Liver (tissue), 3 donors: ENCODE measurements around the gene TMEM127.

Experiments used
- CTCF ChIP-seq: fragments of 150-350 bp; IDR thresholded peaks from 2 replicates; pipeline ENCODE4 v1.5.1; 2017; ENCODE audit warnings: improper control_type of control experiment, low read depth, low read length; ENCODE audit not compliant: missing input control
- EGR1 ChIP-seq, 2 donors: IDR thresholded peaks; 2 replicates each; pipeline ENCODE4 v1.6.1; 2016 to 2018; ENCODE audit warnings: antibody characterized with exemption in 2 of 2, low read depth in 2 of 2
- GABPA ChIP-seq, 2 donors: IDR thresholded peaks in 1 of 2; conservative IDR thresholded peaks in 1 of 2; 2 replicates each; pipeline ENCODE4 v1.6.1; 2016; ENCODE audit warnings: antibody characterized with exemption in 2 of 2, mild to moderate bottlenecking in 1 of 2, moderate library complexity in 1 of 2
- HNF4G ChIP-seq: IDR thresholded peaks from 2 replicates; pipeline ENCODE4 v1.6.1; 2016; ENCODE audit warnings: antibody characterized with exemption
- JUND ChIP-seq, 2 donors: IDR thresholded peaks; 2 replicates each; pipeline ENCODE4 v1.6.1; 2016; ENCODE audit warnings: antibody characterized with exemption in 2 of 2
- RAD21 ChIP-seq, 2 donors: IDR thresholded peaks; 2 replicates each; pipeline ENCODE4 v1.6.1; 2016; ENCODE audit warnings: antibody characterized with exemption in 2 of 2, mild to moderate bottlenecking in 2 of 2
- SP1 ChIP-seq: IDR thresholded peaks from 2 replicates; pipeline ENCODE4 v1.6.1; 2018; ENCODE audit warnings: antibody characterized with exemption, mild to moderate bottlenecking
- TAF1 ChIP-seq: conservative IDR thresholded peaks from 2 replicates; pipeline ENCODE4 v1.6.1; 2016; ENCODE audit warnings: antibody characterized with exemption, mild to moderate bottlenecking
- YY1 ChIP-seq: IDR thresholded peaks from 2 replicates; pipeline ENCODE4 v1.6.1; 2016; ENCODE audit warnings: antibody characterized with exemption, mild to moderate bottlenecking
- TF ChIP-seq, protein P1 (sequence below): IDR thresholded peaks from 2 replicates; pipeline ENCODE4 v1.6.1; 2016; ENCODE audit warnings: antibody characterized with exemption
- TF ChIP-seq, protein P2 (sequence below): IDR thresholded peaks from 2 replicates; pipeline ENCODE4 v1.6.1; 2016; ENCODE audit warnings: antibody characterized with exemption, mild to moderate bottlenecking
- TF ChIP-seq, protein P3 (sequence below): IDR thresholded peaks from 2 replicates; pipeline ENCODE4 v1.6.1; 2016; ENCODE audit warnings: antibody characterized with exemption
- TF ChIP-seq, protein P4 (sequence below): IDR thresholded peaks from 2 replicates; pipeline ENCODE4 v1.6.1; 2016; ENCODE audit warnings: antibody characterized with exemption
- donor health status: healthy.
- donor health status: healthy.

DNA sequence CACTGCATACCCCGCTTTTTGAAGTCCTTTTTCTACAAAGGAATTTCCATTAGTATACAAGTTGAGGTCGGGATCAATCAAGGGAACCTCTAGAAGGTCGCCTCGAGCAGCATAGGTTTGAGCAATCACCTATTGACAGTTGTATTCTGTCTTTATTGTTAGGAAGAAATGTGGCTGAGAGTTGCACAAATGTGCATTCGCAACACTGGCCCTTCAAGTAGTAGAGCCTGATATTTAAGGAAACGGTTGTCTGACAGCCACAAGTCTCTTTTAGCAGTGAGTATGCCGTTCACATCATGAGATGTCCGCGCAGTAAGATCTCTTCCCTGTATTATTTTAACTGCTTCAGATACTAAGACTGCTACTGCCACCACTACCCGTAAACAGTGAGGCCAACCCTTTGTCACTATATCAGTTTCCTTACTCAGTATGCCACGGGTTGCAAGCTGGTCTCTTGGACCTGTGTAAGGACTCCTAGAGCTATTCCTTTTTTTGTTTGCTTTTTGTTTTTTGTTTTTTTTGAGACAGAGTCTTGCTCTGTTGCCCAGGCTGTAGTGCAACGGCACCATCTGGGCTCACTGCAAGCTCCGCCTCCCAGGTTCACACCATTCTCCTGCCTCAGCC lies 47.2 kb downstream of the TMEM127 start:
- TF ChIP-seq CTCF (no peak), RAD21 (IDR thresholded peaks at IDR 0.05) (no peak), JUND (IDR thresholded peaks at IDR 0.05) (no peak), HNF4G (no peak), SP1 (no peak), GABPA (IDR thresholded peaks at IDR 0.05 in 1 of 2, conservative IDR thresholded peaks at IDR 0.05 in 1 of 2) (no peak), YY1 (no peak), EGR1 (IDR thresholded peaks at IDR 0.05; ENCODE audit: low read depth in 2 of 2) (no peak), TAF1 (no peak)
- TF ChIP-seq, protein P1, sequence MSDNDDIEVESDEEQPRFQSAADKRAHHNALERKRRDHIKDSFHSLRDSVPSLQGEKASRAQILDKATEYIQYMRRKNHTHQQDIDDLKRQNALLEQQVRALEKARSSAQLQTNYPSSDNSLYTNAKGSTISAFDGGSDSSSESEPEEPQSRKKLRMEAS: no peak
- TF ChIP-seq, protein P2, sequence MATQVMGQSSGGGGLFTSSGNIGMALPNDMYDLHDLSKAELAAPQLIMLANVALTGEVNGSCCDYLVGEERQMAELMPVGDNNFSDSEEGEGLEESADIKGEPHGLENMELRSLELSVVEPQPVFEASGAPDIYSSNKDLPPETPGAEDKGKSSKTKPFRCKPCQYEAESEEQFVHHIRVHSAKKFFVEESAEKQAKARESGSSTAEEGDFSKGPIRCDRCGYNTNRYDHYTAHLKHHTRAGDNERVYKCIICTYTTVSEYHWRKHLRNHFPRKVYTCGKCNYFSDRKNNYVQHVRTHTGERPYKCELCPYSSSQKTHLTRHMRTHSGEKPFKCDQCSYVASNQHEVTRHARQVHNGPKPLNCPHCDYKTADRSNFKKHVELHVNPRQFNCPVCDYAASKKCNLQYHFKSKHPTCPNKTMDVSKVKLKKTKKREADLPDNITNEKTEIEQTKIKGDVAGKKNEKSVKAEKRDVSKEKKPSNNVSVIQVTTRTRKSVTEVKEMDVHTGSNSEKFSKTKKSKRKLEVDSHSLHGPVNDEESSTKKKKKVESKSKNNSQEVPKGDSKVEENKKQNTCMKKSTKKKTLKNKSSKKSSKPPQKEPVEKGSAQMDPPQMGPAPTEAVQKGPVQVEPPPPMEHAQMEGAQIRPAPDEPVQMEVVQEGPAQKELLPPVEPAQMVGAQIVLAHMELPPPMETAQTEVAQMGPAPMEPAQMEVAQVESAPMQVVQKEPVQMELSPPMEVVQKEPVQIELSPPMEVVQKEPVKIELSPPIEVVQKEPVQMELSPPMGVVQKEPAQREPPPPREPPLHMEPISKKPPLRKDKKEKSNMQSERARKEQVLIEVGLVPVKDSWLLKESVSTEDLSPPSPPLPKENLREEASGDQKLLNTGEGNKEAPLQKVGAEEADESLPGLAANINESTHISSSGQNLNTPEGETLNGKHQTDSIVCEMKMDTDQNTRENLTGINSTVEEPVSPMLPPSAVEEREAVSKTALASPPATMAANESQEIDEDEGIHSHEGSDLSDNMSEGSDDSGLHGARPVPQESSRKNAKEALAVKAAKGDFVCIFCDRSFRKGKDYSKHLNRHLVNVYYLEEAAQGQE: no peak
- TF ChIP-seq, protein P3, sequence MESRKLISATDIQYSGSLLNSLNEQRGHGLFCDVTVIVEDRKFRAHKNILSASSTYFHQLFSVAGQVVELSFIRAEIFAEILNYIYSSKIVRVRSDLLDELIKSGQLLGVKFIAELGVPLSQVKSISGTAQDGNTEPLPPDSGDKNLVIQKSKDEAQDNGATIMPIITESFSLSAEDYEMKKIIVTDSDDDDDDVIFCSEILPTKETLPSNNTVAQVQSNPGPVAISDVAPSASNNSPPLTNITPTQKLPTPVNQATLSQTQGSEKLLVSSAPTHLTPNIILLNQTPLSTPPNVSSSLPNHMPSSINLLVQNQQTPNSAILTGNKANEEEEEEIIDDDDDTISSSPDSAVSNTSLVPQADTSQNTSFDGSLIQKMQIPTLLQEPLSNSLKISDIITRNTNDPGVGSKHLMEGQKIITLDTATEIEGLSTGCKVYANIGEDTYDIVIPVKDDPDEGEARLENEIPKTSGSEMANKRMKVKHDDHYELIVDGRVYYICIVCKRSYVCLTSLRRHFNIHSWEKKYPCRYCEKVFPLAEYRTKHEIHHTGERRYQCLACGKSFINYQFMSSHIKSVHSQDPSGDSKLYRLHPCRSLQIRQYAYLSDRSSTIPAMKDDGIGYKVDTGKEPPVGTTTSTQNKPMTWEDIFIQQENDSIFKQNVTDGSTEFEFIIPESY: no peak
- TF ChIP-seq, protein P4, sequence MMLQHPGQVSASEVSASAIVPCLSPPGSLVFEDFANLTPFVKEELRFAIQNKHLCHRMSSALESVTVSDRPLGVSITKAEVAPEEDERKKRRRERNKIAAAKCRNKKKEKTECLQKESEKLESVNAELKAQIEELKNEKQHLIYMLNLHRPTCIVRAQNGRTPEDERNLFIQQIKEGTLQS: no peak
